ENCODE measurements around the gene KRTAP9-3.
"Not testable (repeated sequence)": the region's sequence is repeated elsewhere in the genome, so short reads cannot be mapped to it uniquely, and the experiment has no call there.

The KRTAP9-3 gene

GRCh38 chr17:41258406-41258805 lies 26.2 kb downstream of the KRTAP9-3 start:
- peak; percentile 16 for DNase-seq (ENCODE audit: extremely low read depth, low read depth)
- TF ChIP-seq CTCF (IDR thresholded peaks at IDR 0.05; ENCODE audit: low read depth, low read length), result no peak

- no peak for DNase-seq (ENCODE audit: extremely low read depth, low read depth)
- TF ChIP-seq CTCF (IDR thresholded peaks at IDR 0.05; ENCODE audit: low read depth, low read length), result no peak
Observed at GRCh38 chr17:41263212-41263611, 31.0 kb downstream of the KRTAP9-3 start.

- no peak for TF ChIP-seq CTCF (IDR thresholded peaks at IDR 0.05; ENCODE audit: low read depth, low read length)
- no peak for DNase-seq (ENCODE audit: extremely low read depth, low read depth)
Observed at GRCh38 chr17:41264599-41264998, 32.4 kb downstream of the KRTAP9-3 start.

- no peak for TF ChIP-seq CTCF (IDR thresholded peaks at IDR 0.05; ENCODE audit: low read depth, low read length)
- DNase-seq (ENCODE audit: extremely low read depth, low read depth), result no peak
Observed at GRCh38 chr17:41265078-41265477, 32.8 kb downstream of the KRTAP9-3 start, which contains the start of gene KRTAP9-6. KRTAP9-6 (plus strand) TSS chr17:41265378; CDS start chr17:41265378, 0 bp downstream.

- DNase-seq (ENCODE audit: extremely low read depth, low read depth), result no peak
- no peak for TF ChIP-seq CTCF (IDR thresholded peaks at IDR 0.05; ENCODE audit: low read depth, low read length)
Observed at GRCh38 chr17:41267711-41268110, 35.5 kb downstream of the KRTAP9-3 start.

GRCh38 chr17:41271323-41271722 lies 39.1 kb downstream of the KRTAP9-3 start:
- not testable (repeated sequence) for DNase-seq (ENCODE audit: extremely low read depth, low read depth)

GRCh38 chr17:41271858-41272257 lies 39.6 kb downstream of the KRTAP9-3 start:
- no peak for DNase-seq (ENCODE audit: extremely low read depth, low read depth)
- no peak for TF ChIP-seq CTCF (IDR thresholded peaks at IDR 0.05; ENCODE audit: low read depth, low read length)

GRCh38 chr17:41275648-41276190 lies 43.5 kb downstream of the KRTAP9-3 start, which contains the start of gene KRTAP9-7:
KRTAP9-7 (plus strand) TSS chr17:41275698; CDS start chr17:41275698, 0 bp downstream.
- not testable (repeated sequence) for DNase-seq (ENCODE audit: extremely low read depth, low read depth)
